GM23338 (cell line): Measurements from ENCODE around the gene SMTNL2. TPM values are rescaled to one million over a fixed set of nuclear protein-coding genes. Genes with fewer than 3 reads are reported as not detected.

Experiments used
- ATAC-seq: fragments of 200-7000 bp; cut with Tn5 transposase; 3 replicates; pipeline ENCODE4 v1.9.1; 2020
- DNase-seq: peaks from one replicate; pipeline ENCODE4 v3.0.0-alpha.2; 2015; ENCODE audit warnings: low spot score
- H2AFZ ChIP-seq: fragments of 200-600 bp; sonication (generic); 2 replicates; pipeline ENCODE4 v1.8.0; 2016; ENCODE audit warnings: antibody characterized with exemption, mild to moderate bottlenecking, moderate library complexity
- H3F3A ChIP-seq: fragments of 200-600 bp; sonication (generic); replicated peaks from 2 replicates; pipeline ENCODE4 v1.8.0; 2017; ENCODE audit warnings: antibody characterized with exemption, mixed run types, low read depth
- H3K27ac ChIP-seq: fragments of 200-600 bp; sonication (generic); 2 replicates; pipeline ENCODE4 v1.6.1; 2016; ENCODE audit warnings: low read depth
- H3K27me3 ChIP-seq: fragments of 200-600 bp; sonication (generic); 2 replicates; pipeline ENCODE4 v1.8.0; 2016; ENCODE audit warnings: mild to moderate bottlenecking, mixed run types, moderate library complexity; ENCODE audit not compliant: insufficient read depth
- H3K36me3 ChIP-seq: fragments of 200-600 bp; sonication (generic); 2 replicates; pipeline ENCODE4 v1.8.0; 2016; ENCODE audit warnings: mild to moderate bottlenecking; ENCODE audit not compliant: insufficient read depth
- H3K4me1 ChIP-seq: fragments of 200-600 bp; sonication (generic); 2 replicates; pipeline ENCODE4 v1.8.0; 2016; ENCODE audit warnings: mild to moderate bottlenecking, moderate library complexity; ENCODE audit not compliant: insufficient read depth
- H3K4me2 ChIP-seq: fragments of 200-600 bp; sonication (generic); 2 replicates; pipeline ENCODE4 v1.7.1; 2017; ENCODE audit warnings: mixed run types
- H3K4me3 ChIP-seq: fragments of 200-600 bp; sonication (generic); 2 replicates; pipeline ENCODE4 v1.6.1; 2016; ENCODE audit warnings: mixed run types
- H3K79me2 ChIP-seq: fragments of 200-600 bp; sonication (generic); replicated peaks from 2 replicates; pipeline ENCODE4 v1.8.0; 2017; ENCODE audit warnings: mild to moderate bottlenecking; ENCODE audit not compliant: insufficient read depth
- H3K9me2 ChIP-seq: fragments of 200-600 bp; sonication (generic); 2 replicates; pipeline ENCODE4 v1.8.0; 2017; ENCODE audit not compliant: insufficient read depth
- H4K20me1 ChIP-seq: fragments of 200-600 bp; sonication (generic); replicated peaks from 2 replicates; pipeline ENCODE4 v1.8.0; 2017; ENCODE audit warnings: mild to moderate bottlenecking; ENCODE audit not compliant: insufficient read depth
- H3K27ac Mint-ChIP-seq: 2 replicates; pipeline ENCODE4 v1.8.0; 2020; ENCODE audit warnings: inconsistent platforms, mild to moderate bottlenecking, moderate library complexity, mixed read lengths
- H3K27me3 Mint-ChIP-seq: 3 replicates; pipeline ENCODE4 v1.8.0; 2022; ENCODE audit warnings: low read depth, mild to moderate bottlenecking, moderate library complexity, mixed read lengths, inconsistent platforms; ENCODE audit not compliant: insufficient read depth, poor library complexity
- H3K36me3 Mint-ChIP-seq: 3 replicates; pipeline ENCODE4 v1.8.0; 2021; ENCODE audit warnings: low read depth, mild to moderate bottlenecking, inconsistent platforms, moderate library complexity, mixed read lengths
- H3K4me1 Mint-ChIP-seq: 3 replicates; pipeline ENCODE4 v1.8.0; 2020; ENCODE audit warnings: mild to moderate bottlenecking, inconsistent platforms, mixed read lengths
- H3K4me3 Mint-ChIP-seq: 3 replicates; pipeline ENCODE4 v1.8.0; 2021; ENCODE audit warnings: moderate library complexity, mild to moderate bottlenecking, inconsistent platforms, mixed read lengths
- H3K9me3 Mint-ChIP-seq: 3 replicates; pipeline ENCODE4 v1.8.0; 2020; ENCODE audit warnings: moderate library complexity, mild to moderate bottlenecking, inconsistent platforms, mixed read lengths
- CREB1 ChIP-seq: fragments of 250-450 bp; sonication (Bioruptor Pico); IDR thresholded peaks from 2 replicates; pipeline ENCODE4 v1.5.0; 2020; ENCODE audit warnings: low read depth, mild to moderate bottlenecking, moderate library complexity
- EZH2 ChIP-seq: fragments of 200-600 bp; sonication (generic); IDR thresholded peaks from one replicate; pipeline ENCODE4 v1.8.0; 2017; ENCODE audit warnings: antibody characterized with exemption, mild to moderate bottlenecking, low read depth; ENCODE audit not compliant: unreplicated experiment
- EZH2phosphoT487 ChIP-seq: fragments of 200-600 bp; sonication (generic); IDR thresholded peaks from one replicate; pipeline ENCODE4 v1.8.1; 2018; ENCODE audit warnings: antibody characterized with exemption; ENCODE audit not compliant: unreplicated experiment
- JUNB ChIP-seq: IDR thresholded peaks from one replicate; pipeline ENCODE4 v1.6.1; 2016; ENCODE audit warnings: antibody characterized with exemption; ENCODE audit not compliant: unreplicated experiment
- NANOG ChIP-seq: IDR thresholded peaks from 2 replicates; pipeline ENCODE4 v1.6.1; 2016; ENCODE audit warnings: antibody characterized with exemption, borderline replicate concordance
- POLR2AphosphoS5 ChIP-seq: IDR thresholded peaks from 2 replicates; pipeline ENCODE4 v1.6.1; 2016; ENCODE audit warnings: antibody characterized with exemption, low read depth
- STAT1 ChIP-seq: IDR thresholded peaks from one replicate; pipeline ENCODE4 v1.6.1; 2016; ENCODE audit warnings: antibody characterized with exemption; ENCODE audit not compliant: unreplicated experiment
- ZNF114 ChIP-seq: fragments of 250-450 bp; sonication (Bioruptor Pico); IDR thresholded peaks from 2 replicates; pipeline ENCODE4 v1.5.0; 2020; ENCODE audit warnings: mild to moderate bottlenecking, moderate library complexity
- ZNF331 ChIP-seq: fragments of 250-450 bp; sonication (Bioruptor Pico); IDR thresholded peaks from 2 replicates; pipeline ENCODE4 v1.5.0; 2020; ENCODE audit warnings: low read depth, mild to moderate bottlenecking, moderate library complexity
- polyA plus RNA-seq: library from polyadenylated mRNA; unstranded; fragments of >200 nt; fragmentation: Nextera tagmentation; extraction: Ambion mirVana; gene quantifications from 2 replicates; pipeline ENCODE4 v1.2.1, GENCODE V29; 2016
- total RNA-seq: library from RNA; depleted of rRNA; stranded (reverse); fragments of >200 nt; shearing (Covaris generic); gene quantifications from 2 replicates; pipeline ENCODE4 v1.2.3, GENCODE V29; 2014
- TF ChIP-seq, protein P1 (sequence below): IDR thresholded peaks from one replicate; pipeline ENCODE4 v1.6.1; 2018; ENCODE audit warnings: antibody characterized with exemption; ENCODE audit not compliant: unreplicated experiment
- TF ChIP-seq, protein P2 (sequence below), 2 experiments: fragments of 200-600 bp in 1 of 2; sonication (generic) in 1 of 2; conservative IDR thresholded peaks; 2 replicates each; pipeline versions ENCODE4 v1.5.1 to v1.6.1; 2016 to 2017; ENCODE audit warnings: antibody characterized with exemption in 2 of 2, low read depth in 2 of 2, mild to moderate bottlenecking in 2 of 2, moderate library complexity in 1 of 2
- TF ChIP-seq, protein P3 (sequence below): IDR thresholded peaks from 2 replicates; pipeline ENCODE4 v1.6.1; 2016; ENCODE audit warnings: antibody characterized with exemption

The SMTNL2 gene
- total and polyA plus RNA-seq, 2 experiments from 2014 or later: 1.3 to 4.3 TPM

DNA sequence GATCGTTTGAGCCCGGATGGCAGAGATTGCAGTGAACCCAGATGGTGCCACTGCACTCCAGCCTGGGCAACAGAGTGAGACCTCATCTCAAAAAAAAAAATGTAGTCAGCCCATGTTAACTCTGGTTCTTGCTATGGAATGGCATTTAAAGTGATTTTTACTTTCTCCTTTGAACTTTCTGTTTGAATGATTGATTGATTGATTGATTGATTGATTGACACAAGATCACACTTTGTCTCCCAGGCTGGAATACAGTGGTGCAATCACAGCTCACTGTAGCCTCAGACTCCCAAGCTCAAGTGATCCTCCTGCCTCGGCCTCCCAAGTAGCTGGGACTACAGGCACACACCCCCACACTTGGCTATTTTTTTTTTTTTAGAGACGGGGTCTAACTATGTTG lies 17.0 kb downstream of the SMTNL2 start:
- no peaks in the 10 kb centered on the region for H3K9me2 ChIP-seq
- H3K4me3 ChIP-seq: no peak overlapping the region
- Mint-ChIP-seq H3K9me3 (no peaks in the 10 kb centered on the region), H3K27me3 (peaks cover 20% of the 10 kb centered on the region), H3K27ac (no peak overlapping the region), H3K4me3 (no peak overlapping the region; the same call in 2 of the 3 replicates), H3K4me1 (peaks cover 38% of the 10 kb centered on the region), H3K36me3 (no peaks in the 10 kb centered on the region; the same call in 2 of the 3 replicates)
- no peak overlapping the region for H3K27ac ChIP-seq
- ATAC-seq: no peak
- H3K79me2 ChIP-seq: no peaks in the 10 kb centered on the region
- H4K20me1 ChIP-seq: no peaks in the 10 kb centered on the region
- TF ChIP-seq EZH2: no peak
- TF ChIP-seq, protein P1, sequence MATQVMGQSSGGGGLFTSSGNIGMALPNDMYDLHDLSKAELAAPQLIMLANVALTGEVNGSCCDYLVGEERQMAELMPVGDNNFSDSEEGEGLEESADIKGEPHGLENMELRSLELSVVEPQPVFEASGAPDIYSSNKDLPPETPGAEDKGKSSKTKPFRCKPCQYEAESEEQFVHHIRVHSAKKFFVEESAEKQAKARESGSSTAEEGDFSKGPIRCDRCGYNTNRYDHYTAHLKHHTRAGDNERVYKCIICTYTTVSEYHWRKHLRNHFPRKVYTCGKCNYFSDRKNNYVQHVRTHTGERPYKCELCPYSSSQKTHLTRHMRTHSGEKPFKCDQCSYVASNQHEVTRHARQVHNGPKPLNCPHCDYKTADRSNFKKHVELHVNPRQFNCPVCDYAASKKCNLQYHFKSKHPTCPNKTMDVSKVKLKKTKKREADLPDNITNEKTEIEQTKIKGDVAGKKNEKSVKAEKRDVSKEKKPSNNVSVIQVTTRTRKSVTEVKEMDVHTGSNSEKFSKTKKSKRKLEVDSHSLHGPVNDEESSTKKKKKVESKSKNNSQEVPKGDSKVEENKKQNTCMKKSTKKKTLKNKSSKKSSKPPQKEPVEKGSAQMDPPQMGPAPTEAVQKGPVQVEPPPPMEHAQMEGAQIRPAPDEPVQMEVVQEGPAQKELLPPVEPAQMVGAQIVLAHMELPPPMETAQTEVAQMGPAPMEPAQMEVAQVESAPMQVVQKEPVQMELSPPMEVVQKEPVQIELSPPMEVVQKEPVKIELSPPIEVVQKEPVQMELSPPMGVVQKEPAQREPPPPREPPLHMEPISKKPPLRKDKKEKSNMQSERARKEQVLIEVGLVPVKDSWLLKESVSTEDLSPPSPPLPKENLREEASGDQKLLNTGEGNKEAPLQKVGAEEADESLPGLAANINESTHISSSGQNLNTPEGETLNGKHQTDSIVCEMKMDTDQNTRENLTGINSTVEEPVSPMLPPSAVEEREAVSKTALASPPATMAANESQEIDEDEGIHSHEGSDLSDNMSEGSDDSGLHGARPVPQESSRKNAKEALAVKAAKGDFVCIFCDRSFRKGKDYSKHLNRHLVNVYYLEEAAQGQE: no peak
- TF ChIP-seq POLR2AphosphoS5: no peak
- no peak for TF ChIP-seq CREB1 (CRISPR knock-in tag)
- TF ChIP-seq, protein P2, sequence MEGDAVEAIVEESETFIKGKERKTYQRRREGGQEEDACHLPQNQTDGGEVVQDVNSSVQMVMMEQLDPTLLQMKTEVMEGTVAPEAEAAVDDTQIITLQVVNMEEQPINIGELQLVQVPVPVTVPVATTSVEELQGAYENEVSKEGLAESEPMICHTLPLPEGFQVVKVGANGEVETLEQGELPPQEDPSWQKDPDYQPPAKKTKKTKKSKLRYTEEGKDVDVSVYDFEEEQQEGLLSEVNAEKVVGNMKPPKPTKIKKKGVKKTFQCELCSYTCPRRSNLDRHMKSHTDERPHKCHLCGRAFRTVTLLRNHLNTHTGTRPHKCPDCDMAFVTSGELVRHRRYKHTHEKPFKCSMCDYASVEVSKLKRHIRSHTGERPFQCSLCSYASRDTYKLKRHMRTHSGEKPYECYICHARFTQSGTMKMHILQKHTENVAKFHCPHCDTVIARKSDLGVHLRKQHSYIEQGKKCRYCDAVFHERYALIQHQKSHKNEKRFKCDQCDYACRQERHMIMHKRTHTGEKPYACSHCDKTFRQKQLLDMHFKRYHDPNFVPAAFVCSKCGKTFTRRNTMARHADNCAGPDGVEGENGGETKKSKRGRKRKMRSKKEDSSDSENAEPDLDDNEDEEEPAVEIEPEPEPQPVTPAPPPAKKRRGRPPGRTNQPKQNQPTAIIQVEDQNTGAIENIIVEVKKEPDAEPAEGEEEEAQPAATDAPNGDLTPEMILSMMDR (conservative IDR thresholded peaks at IDR 0.05; ENCODE audit: low read depth in 2 of 2): no peak
- no peak for TF ChIP-seq ZNF331 (CRISPR knock-in tag)
- TF ChIP-seq JUNB: no peak
- TF ChIP-seq ZNF114 (CRISPR knock-in tag): no peak
- TF ChIP-seq NANOG: no peak
- TF ChIP-seq, protein P3, sequence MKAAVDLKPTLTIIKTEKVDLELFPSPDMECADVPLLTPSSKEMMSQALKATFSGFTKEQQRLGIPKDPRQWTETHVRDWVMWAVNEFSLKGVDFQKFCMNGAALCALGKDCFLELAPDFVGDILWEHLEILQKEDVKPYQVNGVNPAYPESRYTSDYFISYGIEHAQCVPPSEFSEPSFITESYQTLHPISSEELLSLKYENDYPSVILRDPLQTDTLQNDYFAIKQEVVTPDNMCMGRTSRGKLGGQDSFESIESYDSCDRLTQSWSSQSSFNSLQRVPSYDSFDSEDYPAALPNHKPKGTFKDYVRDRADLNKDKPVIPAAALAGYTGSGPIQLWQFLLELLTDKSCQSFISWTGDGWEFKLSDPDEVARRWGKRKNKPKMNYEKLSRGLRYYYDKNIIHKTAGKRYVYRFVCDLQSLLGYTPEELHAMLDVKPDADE: no peak
- TF ChIP-seq EZH2phosphoT487: no peak
- no peak for TF ChIP-seq STAT1
- H3K4me2 ChIP-seq: no peak overlapping the region
- H3K36me3 ChIP-seq: no peaks in the 10 kb centered on the region
- 0 out of 2 replicates have a peak, but pooled peaks cover 9% of the 10 kb centered on the region for H3F3A ChIP-seq
- H3K4me1 ChIP-seq: peaks cover 23% of the 10 kb centered on the region
- H2AFZ ChIP-seq: no peak overlapping the region
- H3K27me3 ChIP-seq: no peaks in the 10 kb centered on the region
- no peak for DNase-seq
